MM.1S (cell line): Measurements from ENCODE around the gene C22orf15.

ENCODE experiments used
- DNase-seq: peaks from one replicate; pipeline ENCODE4 v3.0.0-alpha.2; 2015
- H2AFZ ChIP-seq: fragments of 300-600 bp; sonication (generic); 2 replicates; pipeline ENCODE4 v1.6.0; 2016; ENCODE audit warnings: antibody characterized with exemption, low read length
- H3F3A ChIP-seq: fragments of 300-600 bp; sonication (generic); 2 replicates; pipeline ENCODE4 v1.6.1; 2016; ENCODE audit warnings: mild to moderate bottlenecking, antibody characterized with exemption, low read length, moderate library complexity, mixed read lengths; ENCODE audit not compliant: insufficient read depth
- H3K27ac ChIP-seq: fragments of 300-600 bp; sonication (generic); 2 replicates; pipeline ENCODE4 v1.5.1; 2016; ENCODE audit warnings: mild to moderate bottlenecking, low read length
- H3K27me3 ChIP-seq: fragments of 300-600 bp; sonication (generic); replicated peaks from 2 replicates; pipeline ENCODE4 v1.6.0; 2016; ENCODE audit warnings: low read length; ENCODE audit not compliant: insufficient read depth
- H3K36me3 ChIP-seq: fragments of 300-600 bp; sonication (generic); replicated peaks from 2 replicates; pipeline ENCODE4 v1.6.1; 2016; ENCODE audit warnings: mild to moderate bottlenecking, low read length, mixed read lengths; ENCODE audit not compliant: insufficient read depth
- H3K4me1 ChIP-seq: fragments of 300-600 bp; sonication (generic); 2 replicates; pipeline ENCODE4 v1.6.1; 2016; ENCODE audit warnings: low read length, mixed read lengths
- H3K4me2 ChIP-seq: fragments of 300-600 bp; sonication (generic); 2 replicates; pipeline ENCODE4 v1.6.0; 2016; ENCODE audit warnings: low read depth, low read length
- H3K4me3 ChIP-seq: fragments of 300-600 bp; sonication (generic); 2 replicates; pipeline ENCODE4 v1.5.1; 2016; ENCODE audit warnings: low read length, mixed read lengths
- H3K79me2 ChIP-seq: fragments of 300-600 bp; sonication (generic); 2 replicates; pipeline ENCODE4 v1.6.1; 2016; ENCODE audit warnings: mixed run types, low read length, mixed read lengths
- H3K9ac ChIP-seq: fragments of 300-600 bp; sonication (generic); 2 replicates; pipeline ENCODE4 v1.6.1; 2016; ENCODE audit warnings: low read length, mixed read lengths
- H3K9me2 ChIP-seq: fragments of 300-600 bp; sonication (generic); replicated peaks from 2 replicates; pipeline ENCODE4 v1.6.1; 2016; ENCODE audit warnings: mild to moderate bottlenecking, low read length, mixed read lengths; ENCODE audit not compliant: insufficient read depth
- H3K9me3 ChIP-seq: fragments of 300-600 bp; sonication (generic); replicated peaks from 2 replicates; pipeline ENCODE4 v1.6.1; 2016; ENCODE audit warnings: mild to moderate bottlenecking, low read length, mixed read lengths; ENCODE audit not compliant: insufficient read depth
- H4K20me1 ChIP-seq: fragments of 300-600 bp; sonication (generic); 2 replicates; pipeline ENCODE4 v1.6.1; 2016; ENCODE audit warnings: mild to moderate bottlenecking, low read length, moderate library complexity, mixed read lengths; ENCODE audit not compliant: insufficient read depth
- EZH2 ChIP-seq: fragments of 300-600 bp; sonication (generic); optimal IDR thresholded peaks from 2 replicates; pipeline ENCODE3; 2017; ENCODE audit warnings: low read depth, mild to moderate bottlenecking, antibody characterized with exemption, low read length, mixed read lengths
- EZH2phosphoT487 ChIP-seq: fragments of 300-600 bp; sonication (generic); IDR thresholded peaks from 2 replicates; pipeline ENCODE4 v1.6.1; 2018; ENCODE audit warnings: antibody characterized with exemption, low read length
- TF ChIP-seq, protein P1 (sequence below): fragments of 300-600 bp; sonication (generic); IDR thresholded peaks from 2 replicates; pipeline ENCODE4 v1.5.1; 2016; ENCODE audit warnings: antibody characterized with exemption, low read length, mixed read lengths

C22orf15 gene

DNA sequence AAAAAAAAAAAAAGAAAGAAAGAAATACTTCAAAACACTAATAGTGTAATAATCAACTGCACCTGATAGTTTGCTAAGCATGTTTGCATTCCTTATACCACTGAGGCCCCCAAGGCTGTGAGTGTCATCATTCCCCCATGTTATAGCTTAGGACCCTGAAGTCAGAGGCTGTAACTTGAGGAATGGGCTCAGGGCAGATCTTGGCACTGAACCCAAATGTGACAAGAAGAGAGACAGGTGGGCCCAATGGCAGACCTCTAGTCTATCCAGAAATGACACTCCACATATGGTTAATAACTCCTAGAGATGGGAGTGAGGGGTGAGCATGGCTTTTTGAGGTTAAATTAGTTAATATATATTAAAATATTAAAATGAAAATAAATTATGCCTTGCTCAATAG lies 25.1 kb upstream of the C22orf15 start:
- TF ChIP-seq EZH2phosphoT487 (no peak), EZH2 (no peak)
- TF ChIP-seq, protein P1, sequence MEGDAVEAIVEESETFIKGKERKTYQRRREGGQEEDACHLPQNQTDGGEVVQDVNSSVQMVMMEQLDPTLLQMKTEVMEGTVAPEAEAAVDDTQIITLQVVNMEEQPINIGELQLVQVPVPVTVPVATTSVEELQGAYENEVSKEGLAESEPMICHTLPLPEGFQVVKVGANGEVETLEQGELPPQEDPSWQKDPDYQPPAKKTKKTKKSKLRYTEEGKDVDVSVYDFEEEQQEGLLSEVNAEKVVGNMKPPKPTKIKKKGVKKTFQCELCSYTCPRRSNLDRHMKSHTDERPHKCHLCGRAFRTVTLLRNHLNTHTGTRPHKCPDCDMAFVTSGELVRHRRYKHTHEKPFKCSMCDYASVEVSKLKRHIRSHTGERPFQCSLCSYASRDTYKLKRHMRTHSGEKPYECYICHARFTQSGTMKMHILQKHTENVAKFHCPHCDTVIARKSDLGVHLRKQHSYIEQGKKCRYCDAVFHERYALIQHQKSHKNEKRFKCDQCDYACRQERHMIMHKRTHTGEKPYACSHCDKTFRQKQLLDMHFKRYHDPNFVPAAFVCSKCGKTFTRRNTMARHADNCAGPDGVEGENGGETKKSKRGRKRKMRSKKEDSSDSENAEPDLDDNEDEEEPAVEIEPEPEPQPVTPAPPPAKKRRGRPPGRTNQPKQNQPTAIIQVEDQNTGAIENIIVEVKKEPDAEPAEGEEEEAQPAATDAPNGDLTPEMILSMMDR: no peak
- Histone ChIP-seq H3K4me1 (no peaks in the 10 kb centered on the region), H3K9ac (no peak overlapping the region), H3K27ac (no peak overlapping the region), H3K9me3 (no peaks in the 10 kb centered on the region), H3K27me3 (no peaks in the 10 kb centered on the region), H3K79me2 (no peaks in the 10 kb centered on the region), H3K36me3 (no peaks in the 10 kb centered on the region), H3K9me2 (no peaks in the 10 kb centered on the region), H3K4me3 (no peak overlapping the region), H3K4me2 (no peak overlapping the region), H3F3A (no peaks in the 10 kb centered on the region), H4K20me1 (no peaks in the 10 kb centered on the region), H2AFZ (no peak overlapping the region)
- DNase-seq: no peak

DNA sequence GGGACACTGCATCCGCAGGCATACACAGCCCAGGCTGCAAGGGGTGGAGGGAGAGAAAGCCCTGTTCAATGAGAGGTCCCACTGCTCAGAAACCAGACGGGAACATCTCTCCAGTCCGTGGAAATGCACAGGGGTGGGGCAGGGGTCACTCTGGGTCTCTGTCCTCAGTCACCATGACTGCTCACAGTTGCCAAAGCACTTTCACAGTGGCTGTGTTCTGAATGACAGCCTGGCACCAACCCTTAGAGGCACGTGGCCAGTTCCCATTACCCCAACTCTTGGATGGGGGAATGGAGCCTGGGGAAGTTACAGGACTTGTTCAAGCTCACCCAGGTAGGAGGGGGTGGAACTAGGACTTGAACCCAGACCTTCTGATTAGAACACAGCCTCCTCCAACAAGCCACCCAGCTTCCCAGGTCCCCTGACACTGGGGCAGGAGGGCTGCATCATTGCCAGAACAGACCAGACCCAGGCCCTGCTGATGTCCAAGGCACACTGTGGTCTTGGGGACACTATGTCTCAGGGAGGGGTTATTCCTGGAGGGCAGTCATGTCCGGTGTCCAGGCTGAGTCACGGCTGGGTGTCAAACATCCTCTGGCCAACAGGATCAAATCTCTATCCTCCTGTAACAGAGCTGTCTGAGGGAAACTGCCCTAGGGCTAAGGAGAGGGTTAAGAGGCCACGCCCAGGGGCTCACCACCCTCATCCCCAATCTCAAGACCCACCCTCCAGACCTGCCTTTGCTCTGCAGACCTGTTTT lies 20.1 kb upstream of the C22orf15 start:
- no peak overlapping the region for H3K27ac ChIP-seq
- TF ChIP-seq, protein P1: no peak
- TF ChIP-seq EZH2: no peak
- no peak for TF ChIP-seq EZH2phosphoT487
- H3K27me3 ChIP-seq: no peaks in the 10 kb centered on the region
- H2AFZ ChIP-seq: no peak overlapping the region
- no peaks in the 10 kb centered on the region for H4K20me1 ChIP-seq
- no peaks in the 10 kb centered on the region for H3K4me1 ChIP-seq
- H3K79me2 ChIP-seq: no peaks in the 10 kb centered on the region
- no peaks in the 10 kb centered on the region for H3K9me3 ChIP-seq
- no peak overlapping the region for H3K4me2 ChIP-seq
- no peak overlapping the region for H3K9ac ChIP-seq
- no peak for DNase-seq
- H3K9me2 ChIP-seq: no peaks in the 10 kb centered on the region
- no peak overlapping the region for H3K4me3 ChIP-seq
- no peaks in the 10 kb centered on the region for H3F3A ChIP-seq
- no peaks in the 10 kb centered on the region for H3K36me3 ChIP-seq

DNA sequence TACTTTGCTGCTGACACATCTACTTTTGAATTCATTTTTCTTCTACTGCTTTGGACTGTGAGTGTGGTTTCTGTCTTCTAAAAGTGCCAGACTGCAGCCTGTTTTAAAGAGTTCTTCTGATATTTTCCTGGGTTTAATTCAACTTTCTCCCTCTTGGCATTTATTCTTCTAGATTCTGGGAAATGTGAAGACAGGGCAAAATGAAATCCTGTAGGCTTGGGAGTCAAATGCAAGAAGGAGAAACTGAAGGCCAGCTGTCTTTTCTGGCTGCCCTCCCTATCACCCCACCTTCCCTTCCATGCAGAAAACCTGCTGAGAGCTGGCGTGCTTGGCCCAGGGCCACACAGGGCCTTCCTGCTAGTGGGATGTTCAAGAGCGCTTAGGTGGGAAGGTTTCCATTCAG lies 19.5 kb upstream of the C22orf15 start:
- Histone ChIP-seq H2AFZ (no peak overlapping the region), H3K79me2 (no peaks in the 10 kb centered on the region), H3K4me1 (no peaks in the 10 kb centered on the region), H4K20me1 (no peaks in the 10 kb centered on the region), H3K36me3 (no peaks in the 10 kb centered on the region), H3K27ac (no peak overlapping the region), H3K4me3 (no peak overlapping the region), H3F3A (no peaks in the 10 kb centered on the region), H3K9ac (no peak overlapping the region), H3K4me2 (no peak overlapping the region), H3K9me2 (no peaks in the 10 kb centered on the region), H3K27me3 (no peaks in the 10 kb centered on the region), H3K9me3 (no peaks in the 10 kb centered on the region)
- no peak for DNase-seq
- no peak for TF ChIP-seq EZH2phosphoT487
- TF ChIP-seq EZH2: no peak

DNA sequence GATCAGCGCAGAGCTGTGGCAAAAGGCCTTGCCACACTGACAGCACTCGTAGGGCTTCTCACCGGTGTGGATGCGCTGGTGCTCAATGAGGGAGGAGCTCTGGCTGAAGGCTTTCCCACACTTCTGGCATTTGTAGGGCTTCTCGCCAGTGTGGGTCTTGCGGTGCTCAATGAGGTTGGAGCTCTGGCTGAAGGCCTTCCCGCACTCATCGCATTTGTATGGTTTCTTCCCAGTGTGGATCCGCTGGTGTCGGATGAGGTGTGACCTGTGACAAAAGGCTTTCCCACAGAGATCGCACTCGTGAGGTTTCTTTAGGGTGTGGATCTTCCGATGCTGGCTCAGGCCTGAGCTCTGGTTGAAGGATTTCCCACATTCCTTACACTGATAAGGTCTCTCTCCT lies 18.8 kb upstream of the C22orf15 start:
- Histone ChIP-seq H3K9me2 (no peaks in the 10 kb centered on the region), H3K27ac (no peak overlapping the region), H3K4me3 (no peak overlapping the region), H3K4me2 (no peak overlapping the region), H4K20me1 (no peaks in the 10 kb centered on the region), H3K27me3 (no peaks in the 10 kb centered on the region), H3K9me3 (no peaks in the 10 kb centered on the region), H3K36me3 (no peaks in the 10 kb centered on the region), H3K79me2 (no peaks in the 10 kb centered on the region), H3K4me1 (no peaks in the 10 kb centered on the region), H3F3A (no peaks in the 10 kb centered on the region), H2AFZ (no peak overlapping the region), H3K9ac (no peak overlapping the region)
- TF ChIP-seq EZH2 (no peak), EZH2phosphoT487 (no peak)
- TF ChIP-seq, protein P1: no peak
- no peak for DNase-seq
